Stimulated activated CD4-positive, alpha-beta T cell treated with anti-CD3 and anti-CD28 coated beads, TNF-alpha, amount 100 ng/mL, for 4 hours (primary cell): ENCODE results near the gene CEBPG.

Source experiments
- DNase-seq, 3 experiments: peaks; one replicate each; pipeline ENCODE4 v3.0.0-alpha.2; 2020; ENCODE audit warnings: low read depth in 3 of 3

Gene CEBPG

GRCh38 chr19:33394723-33395560 is 21.4 kb downstream of the CEBPG start:
- DNase-seq: no peak

GRCh38 chr19:33395561-33396550 is 22.3 kb downstream of the CEBPG start:
- DNase-seq: no peak

DNA sequence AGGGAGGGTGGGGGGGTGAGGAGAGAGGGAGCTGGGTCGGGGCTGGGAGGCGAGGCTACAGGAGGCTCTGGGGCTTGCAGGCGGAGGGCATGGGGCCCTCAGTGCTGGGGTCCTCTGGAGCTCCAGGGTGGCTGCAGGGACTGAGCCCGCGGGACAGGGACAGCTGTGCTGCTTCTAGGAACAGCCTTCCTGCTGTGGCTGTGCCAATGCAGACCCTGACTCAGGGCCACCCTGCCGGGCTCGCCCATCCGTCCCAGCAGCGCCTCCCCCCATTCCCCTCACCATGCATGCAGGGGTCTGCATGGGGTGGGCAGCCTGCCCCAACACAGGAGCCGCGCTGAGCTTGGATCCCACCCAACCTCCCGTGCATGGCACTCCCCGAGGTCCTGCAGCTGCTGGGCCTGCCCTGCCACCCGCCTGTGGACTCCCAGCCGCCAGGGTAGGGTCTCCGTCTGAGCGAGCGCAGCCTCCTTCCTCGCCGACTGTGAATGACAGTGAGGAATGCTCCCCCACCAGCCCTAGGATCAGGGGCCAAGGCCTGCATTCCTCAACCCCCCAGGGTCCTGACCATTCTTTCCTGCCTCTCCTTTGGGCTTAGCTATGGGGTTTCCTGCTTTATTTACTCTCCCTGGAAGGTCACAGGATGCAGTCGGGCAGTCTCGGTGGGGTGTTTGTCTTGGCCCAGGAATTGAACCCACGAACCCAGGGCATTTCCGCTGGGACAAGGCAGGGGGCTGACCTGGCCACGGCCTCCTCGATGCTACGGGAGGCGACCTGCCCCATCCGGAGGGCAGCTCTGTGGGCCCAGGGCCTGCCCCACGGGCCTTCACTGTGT is 23.4 kb downstream of the CEBPG start:
- DNase-seq: no peak

DNA sequence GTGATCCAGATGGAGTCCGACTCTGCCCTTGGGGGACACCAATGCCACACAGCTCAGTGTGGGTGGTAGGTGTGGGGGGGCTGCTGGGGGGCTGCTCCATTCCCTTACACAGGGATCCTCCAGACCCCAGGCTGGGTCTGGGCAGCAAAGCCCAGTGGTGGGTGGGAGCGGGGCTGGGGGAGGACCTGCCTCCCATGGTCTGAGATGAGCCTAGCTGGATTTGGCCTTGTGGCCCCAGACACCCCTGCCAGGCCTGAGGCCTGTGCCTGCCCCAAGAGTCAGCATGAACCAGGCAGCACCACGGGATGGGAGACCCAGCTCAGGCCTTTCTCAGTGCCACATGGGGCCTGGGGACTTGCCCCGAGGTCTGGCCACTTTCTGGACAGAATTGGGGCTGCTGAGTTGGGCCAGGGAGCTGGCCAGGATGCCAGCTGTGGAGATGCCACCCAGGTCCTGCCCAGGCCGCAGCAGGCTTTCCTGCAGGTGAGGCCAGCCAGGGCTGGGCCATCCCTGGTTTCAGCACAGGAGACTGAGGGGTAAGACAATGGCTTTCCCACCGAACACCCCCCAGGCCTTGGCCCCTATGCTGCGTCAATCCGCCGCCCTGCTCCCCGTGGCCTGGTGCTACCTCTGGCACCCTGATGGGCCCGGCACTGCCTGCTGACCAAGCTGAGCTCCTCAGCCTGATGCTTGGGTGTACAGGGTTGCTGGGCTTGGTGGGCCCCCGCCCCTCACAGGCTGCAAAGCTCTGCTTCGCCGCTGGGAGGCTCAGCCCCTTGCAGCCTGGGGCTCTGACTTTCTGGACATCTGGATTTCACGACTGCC is 24.2 kb downstream of the CEBPG start:
- DNase-seq: no peak

GRCh38 chr19:33398361-33399060 is 25.0 kb downstream of the CEBPG start:
- no peak for DNase-seq

DNA sequence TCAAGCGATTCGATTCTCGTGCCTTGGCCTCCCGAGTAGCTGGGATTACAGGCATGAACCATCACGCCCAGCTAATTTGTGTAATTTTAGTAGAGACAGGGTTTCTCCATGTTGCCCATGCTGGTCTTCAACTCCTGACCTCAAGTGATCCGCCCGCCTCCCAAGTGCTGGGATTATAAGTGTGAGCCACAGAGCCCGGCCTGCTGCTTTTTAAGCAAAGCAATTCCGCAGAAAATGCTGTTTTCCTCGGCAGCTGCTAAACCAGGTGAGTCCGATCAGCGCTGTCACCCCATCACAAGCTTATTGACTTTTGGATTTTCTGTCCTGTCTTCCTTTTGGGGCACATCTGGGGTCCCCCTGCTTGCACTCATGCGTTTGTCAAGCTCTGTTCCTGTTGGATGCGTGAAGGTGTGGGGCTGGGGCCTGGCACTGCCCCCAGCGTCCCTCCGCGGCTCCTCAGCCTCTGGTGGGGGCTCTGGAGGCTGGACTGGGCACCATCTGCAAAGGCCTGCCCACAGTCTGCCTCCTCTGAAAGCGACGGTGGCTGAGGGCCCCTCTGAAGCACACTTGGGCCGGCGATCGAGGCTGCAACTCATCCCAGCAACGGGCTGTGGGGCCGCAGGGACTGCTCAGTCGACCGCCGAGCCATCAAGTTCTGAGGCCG is 25.7 kb downstream of the CEBPG start:
- no peak for DNase-seq

- DNase-seq: no peak
These were observed 26.5 kb downstream of the CEBPG start for GRCh38 chr19:33399745-33400681.

- no peak for DNase-seq
These were observed 27.6 kb downstream of the CEBPG start for GRCh38 chr19:33400856-33401682.

- DNase-seq: no peak
These were observed 28.3 kb downstream of the CEBPG start for GRCh38 chr19:33401683-33402420.

- no peak for DNase-seq
These were observed 29.1 kb downstream of the CEBPG start for GRCh38 chr19:33402421-33403220.

GRCh38 chr19:33403221-33403972 is 29.9 kb downstream of the CEBPG start:
- no peak for DNase-seq

DNA sequence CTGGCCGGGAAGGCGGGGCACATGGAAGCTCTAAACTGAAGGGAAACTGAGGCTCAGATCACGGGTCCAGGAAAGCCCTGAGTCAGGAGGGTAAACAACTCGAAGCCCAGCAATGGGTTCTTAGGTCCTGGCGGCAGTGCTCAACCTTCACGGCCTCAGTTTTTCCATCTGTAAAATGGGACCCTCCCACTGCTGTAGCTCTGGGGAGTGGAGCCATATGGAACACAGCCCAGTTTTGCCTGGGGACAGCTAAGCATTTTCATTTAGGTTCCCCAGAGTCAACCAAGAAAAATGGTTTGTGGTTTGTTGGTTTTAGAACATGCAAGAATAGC is 30.4 kb downstream of the CEBPG start:
- no peak for DNase-seq

DNA sequence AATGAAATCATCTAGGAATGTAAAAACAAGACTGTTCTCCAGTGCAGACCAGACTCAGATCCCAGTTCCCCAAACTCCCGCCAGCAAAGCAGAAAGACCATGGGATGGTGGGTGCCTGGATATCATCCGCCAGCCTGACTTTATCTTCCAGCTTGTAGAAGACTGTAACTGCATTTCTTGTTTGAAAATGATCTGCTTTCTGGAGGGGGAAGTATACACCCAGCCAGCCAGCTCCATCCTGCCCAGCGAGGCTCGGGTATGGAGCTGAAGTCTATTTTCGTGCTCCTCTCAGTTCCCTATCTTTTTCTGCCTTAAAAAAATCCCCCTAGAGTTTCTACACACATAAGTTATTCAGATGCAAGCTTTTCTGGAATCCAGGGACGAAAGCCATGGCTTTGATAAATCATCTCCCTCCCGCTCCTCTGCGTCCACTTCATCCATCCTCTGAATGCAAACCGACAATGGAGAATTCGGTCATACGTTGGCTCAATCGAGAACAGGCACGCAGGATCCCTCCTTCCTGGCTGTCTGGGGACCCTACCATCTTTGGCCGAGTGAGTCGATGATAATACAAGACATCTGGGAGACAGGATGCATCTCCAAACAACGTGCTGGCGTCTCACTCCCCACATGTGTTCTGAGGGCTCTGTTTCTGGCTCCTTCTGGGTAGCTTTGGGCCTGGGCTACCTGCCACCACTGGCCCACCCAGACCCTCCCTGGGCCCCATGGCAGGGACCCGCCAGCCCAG is 31.2 kb downstream of the CEBPG start:
- no peak for DNase-seq

DNA sequence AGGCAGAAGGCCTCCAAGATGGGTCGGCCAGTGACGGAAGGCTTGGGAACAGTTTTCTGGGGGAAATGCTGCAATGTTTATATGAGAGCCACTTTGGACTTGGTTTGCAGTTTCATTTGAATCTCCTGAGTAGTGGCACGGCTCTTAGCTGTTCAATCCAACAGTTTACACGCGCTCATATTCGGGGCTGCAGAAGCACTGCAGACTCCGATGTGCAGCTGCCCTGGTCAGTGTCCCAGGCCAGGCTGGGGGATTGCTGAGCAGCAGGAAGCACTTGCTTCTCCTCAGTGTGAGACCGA is 31.7 kb downstream of the CEBPG start:
- DNase-seq: no peak
